GM21529 (cell line): ENCODE data around the gene DNMT3L.
"Not testable (repeated sequence)": the region's sequence is repeated elsewhere in the genome, so short reads cannot be mapped to it uniquely, and the experiment has no call there.

Experiments
- ATAC-seq: cut with Tn5 transposase; IDR thresholded peaks from one replicate; pipeline ENCODE4 v1.9.1; 2021; ENCODE audit not compliant: unreplicated experiment

The DNMT3L gene

DNA sequence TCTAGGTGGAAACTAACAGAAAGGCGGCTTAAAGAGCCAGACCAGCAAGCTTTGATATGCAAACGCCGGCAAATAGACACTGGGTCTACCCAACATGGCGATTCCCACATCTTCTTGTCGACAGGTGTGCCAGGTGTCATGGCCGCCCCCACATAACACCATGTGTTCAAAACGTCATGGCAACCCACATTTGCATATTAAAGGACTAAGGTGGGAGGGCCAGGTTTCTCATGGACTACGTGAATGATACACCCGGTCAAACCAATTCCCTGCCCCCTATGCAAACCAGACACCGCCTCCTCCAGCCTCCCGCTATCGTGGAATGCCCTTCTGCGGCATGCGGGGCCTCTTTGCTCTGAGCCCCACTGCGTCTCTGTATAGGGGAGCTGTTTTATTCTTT, 62.2 kb downstream of the DNMT3L start:
- no peak for ATAC-seq

- not testable (repeated sequence) for ATAC-seq
Observed at GRCh38 chr21:44197156-44197516, 64.6 kb downstream of the DNMT3L start.
